Testis (tissue), 3 donors: Measurements from ENCODE around the gene CDYL2. TPM values are rescaled to one million over a fixed set of nuclear protein-coding genes. Genes with fewer than 3 reads are reported as not detected.

Experiments used
- DNase-seq: peaks from one replicate; pipeline ENCODE4 v3.0.0-alpha.2; 2019
- H3K27ac ChIP-seq, 2 donors: fragments of 200-600 bp; sonication (generic); one replicate each; pipeline ENCODE4 v1.5.1; 2019
- H3K27me3 ChIP-seq: fragments of 200-600 bp; sonication (generic); one replicate; pipeline ENCODE4 v1.5.1; 2019
- H3K36me3 ChIP-seq: fragments of 200-600 bp; sonication (generic); one replicate; pipeline ENCODE4 v1.5.1; 2017; ENCODE audit warnings: low read depth; ENCODE audit errors: missing control alignments
- H3K4me1 ChIP-seq: fragments of 200-600 bp; sonication (generic); one replicate; pipeline ENCODE4 v1.5.1; 2019
- H3K4me3 ChIP-seq, 2 donors: fragments of 200-600 bp; sonication (generic); one replicate each; pipeline ENCODE4 v1.5.1; 2017 to 2019
- H3K9me3 ChIP-seq: fragments of 200-600 bp; sonication (generic); one replicate; pipeline ENCODE4 v1.5.1; 2017
- POLR2A ChIP-seq: fragments of 450-650 bp; IDR thresholded peaks from one replicate; pipeline ENCODE4 v1.6.1; 2017; ENCODE audit warnings: antibody characterized with exemption, mild to moderate bottlenecking, moderate library complexity
- WGBS, 2 donors: methylation state at CpG; one replicate each; pipeline ENCODE4 v1.1.5; 2018; 5-methylcytosine and 5-hydroxymethylcytosine counted together
- intact Hi-C: fragments of 100-400 bp; cut with DNase I; formaldehyde crosslinking; loops from one replicate; pipeline ENCODE4 v1.15.1; 2023; ENCODE audit warnings: low total_unique reads
- polyA plus RNA-seq: library from polyadenylated mRNA; stranded (reverse); fragments of 350-450 nt; fragmentation: Illumina TruSeq; extraction: RNeasy Lipid Tissue Mini Kit (QIAGEN cat#74804); gene quantifications from one replicate; pipeline ENCODE4 v1.2.3, GENCODE V29; 2014; ENCODE audit warnings: low read depth, low replicate concordance; ENCODE audit not compliant: insufficient read depth
- total RNA-seq, 2 donors: library from RNA; depleted of rRNA; stranded (reverse); fragments of >200 nt; gene quantifications; one replicate each; pipeline ENCODE4 v1.2.3, GENCODE V29; 2016
- TF ChIP-seq, protein P1 (sequence below), 3 experiments: fragments of 450-650 bp in 2 of 3; fragments of 200-600 bp in 1 of 3; sonication (generic) in 1 of 3; IDR thresholded peaks; one replicate each; pipeline ENCODE4 v1.5.1; 2016 to 2019; ENCODE audit warnings: antibody characterized with exemption in 3 of 3, mild to moderate bottlenecking in 2 of 3, moderate library complexity in 1 of 3

Gene CDYL2
- total and polyA plus RNA-seq, 3 donors from 2014 or later: 31.2 to 63.7 (median 60.4) TPM

GRCh38 chr16:80610481-80611156 lies 193.8 kb downstream of the CDYL2 start:
- no peaks in the 10 kb centered on the region for H3K27me3 ChIP-seq
- intact Hi-C loops: no loop called here
- no peaks in the 10 kb centered on the region for H3K36me3 ChIP-seq
- no peak overlapping the region for H3K4me3 ChIP-seq
- no peak overlapping the region for H3K27ac ChIP-seq
- 90 to 95% methylated on average over 9 of the region's 9 CpGs for WGBS, 2 donors
- TF ChIP-seq, protein P1, sequence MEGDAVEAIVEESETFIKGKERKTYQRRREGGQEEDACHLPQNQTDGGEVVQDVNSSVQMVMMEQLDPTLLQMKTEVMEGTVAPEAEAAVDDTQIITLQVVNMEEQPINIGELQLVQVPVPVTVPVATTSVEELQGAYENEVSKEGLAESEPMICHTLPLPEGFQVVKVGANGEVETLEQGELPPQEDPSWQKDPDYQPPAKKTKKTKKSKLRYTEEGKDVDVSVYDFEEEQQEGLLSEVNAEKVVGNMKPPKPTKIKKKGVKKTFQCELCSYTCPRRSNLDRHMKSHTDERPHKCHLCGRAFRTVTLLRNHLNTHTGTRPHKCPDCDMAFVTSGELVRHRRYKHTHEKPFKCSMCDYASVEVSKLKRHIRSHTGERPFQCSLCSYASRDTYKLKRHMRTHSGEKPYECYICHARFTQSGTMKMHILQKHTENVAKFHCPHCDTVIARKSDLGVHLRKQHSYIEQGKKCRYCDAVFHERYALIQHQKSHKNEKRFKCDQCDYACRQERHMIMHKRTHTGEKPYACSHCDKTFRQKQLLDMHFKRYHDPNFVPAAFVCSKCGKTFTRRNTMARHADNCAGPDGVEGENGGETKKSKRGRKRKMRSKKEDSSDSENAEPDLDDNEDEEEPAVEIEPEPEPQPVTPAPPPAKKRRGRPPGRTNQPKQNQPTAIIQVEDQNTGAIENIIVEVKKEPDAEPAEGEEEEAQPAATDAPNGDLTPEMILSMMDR (IDR thresholded peaks at IDR 0.05): no peak
- TF ChIP-seq POLR2A: no peak
- no peaks in the 10 kb centered on the region for H3K4me1 ChIP-seq
- H3K9me3 ChIP-seq: no peaks in the 10 kb centered on the region
- no peak for DNase-seq

GRCh38 chr16:80608946-80609345 lies 195.5 kb downstream of the CDYL2 start:
- H3K27me3 ChIP-seq: no peaks in the 10 kb centered on the region
- no peak overlapping the region for H3K27ac ChIP-seq
- DNase-seq: no peak
- TF ChIP-seq, protein P1 (IDR thresholded peaks at IDR 0.05): no peak
- no peak for TF ChIP-seq POLR2A
- H3K9me3 ChIP-seq: no peaks in the 10 kb centered on the region
- 76 to 84% methylated on average over 6 of the region's 6 CpGs for WGBS, 2 donors
- H3K4me3 ChIP-seq: no peak overlapping the region
- no peaks in the 10 kb centered on the region for H3K4me1 ChIP-seq
- H3K36me3 ChIP-seq: no peaks in the 10 kb centered on the region
- intact Hi-C loops: no loop called here

GRCh38 chr16:80607204-80607603 lies 197.2 kb downstream of the CDYL2 start:
- no peaks in the 10 kb centered on the region for H3K36me3 ChIP-seq
- no peaks in the 10 kb centered on the region for H3K27me3 ChIP-seq
- intact Hi-C loops: no loop called here
- no peak overlapping the region for H3K27ac ChIP-seq
- 91 to 94% methylated on average over 6 of the region's 6 CpGs for WGBS, 2 donors
- TF ChIP-seq, protein P1 (IDR thresholded peaks at IDR 0.05): no peak
- TF ChIP-seq POLR2A: no peak
- no peak overlapping the region for H3K4me3 ChIP-seq
- no peak for DNase-seq
- no peaks in the 10 kb centered on the region for H3K4me1 ChIP-seq
- H3K9me3 ChIP-seq: no peaks in the 10 kb centered on the region

DNA sequence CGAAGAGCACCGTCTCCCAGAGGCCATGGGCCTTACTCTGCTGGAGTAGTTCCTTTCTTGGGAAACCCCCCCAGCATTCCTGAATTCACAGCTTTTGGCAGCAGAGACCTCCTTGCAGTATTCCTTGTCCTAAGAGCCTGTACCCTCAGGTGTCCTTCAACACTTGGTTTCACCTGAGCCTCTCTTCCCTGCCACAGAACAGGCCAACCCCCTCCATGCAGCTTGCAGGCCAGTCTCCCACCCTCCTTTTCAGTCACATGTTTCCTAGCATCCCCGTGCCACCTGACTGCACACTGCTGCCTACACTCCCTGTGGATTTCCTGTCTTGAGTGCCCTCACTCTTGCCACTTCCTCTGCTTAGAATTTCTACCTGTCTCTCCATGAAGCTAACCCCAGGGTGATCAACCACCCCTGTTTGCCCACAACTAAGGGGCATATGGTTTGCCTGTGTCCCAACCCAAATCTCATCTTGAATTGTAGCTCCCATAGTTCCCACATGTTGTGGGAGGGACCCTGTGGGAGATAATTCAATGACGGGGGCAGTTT lies 198.1 kb downstream of the CDYL2 start:
- Histone ChIP-seq H3K4me1 (no peaks in the 10 kb centered on the region), H3K27me3 (no peaks in the 10 kb centered on the region), H3K9me3 (no peaks in the 10 kb centered on the region), H3K4me3 (no peak overlapping the region), H3K27ac (no peak overlapping the region), H3K36me3 (no peaks in the 10 kb centered on the region)
- 78 to 88% methylated on average over 2 to 4 of the region's 4 CpGs for WGBS, 2 donors
- no peak for TF ChIP-seq POLR2A
- TF ChIP-seq, protein P1 (IDR thresholded peaks at IDR 0.05): no peak
- DNase-seq: no peak
- intact Hi-C loops: no loop called here
